NK-92 (cell line): Measurements from ENCODE around the gene CLIC5.

Experiments used
- DNase-seq: peaks from one replicate; lab custom pipeline; 2025; ENCODE audit not compliant: unreplicated experiment; lab: John Stamatoyannopoulos, UW

CLIC5 gene

DNA sequence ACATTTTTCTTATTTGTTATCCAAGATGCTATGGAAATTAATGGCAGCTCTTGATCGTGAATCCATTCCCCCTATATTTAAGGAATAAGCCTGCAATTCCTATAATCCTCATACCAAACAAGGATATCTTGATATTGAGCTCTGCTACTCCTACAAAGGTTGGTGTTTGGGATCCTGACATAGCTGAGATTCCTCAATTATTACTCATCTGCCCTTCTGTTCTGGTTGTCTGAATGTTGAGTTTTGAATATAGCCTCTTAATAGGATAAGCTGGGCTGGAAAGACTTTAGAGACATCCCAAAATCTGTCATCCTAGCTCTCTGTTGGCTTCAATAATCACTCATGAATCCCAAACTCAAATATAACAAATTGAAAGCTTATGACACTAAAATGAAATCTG is 49.9 kb downstream of the CLIC5 start:
- DNase-seq: no peak

DNA sequence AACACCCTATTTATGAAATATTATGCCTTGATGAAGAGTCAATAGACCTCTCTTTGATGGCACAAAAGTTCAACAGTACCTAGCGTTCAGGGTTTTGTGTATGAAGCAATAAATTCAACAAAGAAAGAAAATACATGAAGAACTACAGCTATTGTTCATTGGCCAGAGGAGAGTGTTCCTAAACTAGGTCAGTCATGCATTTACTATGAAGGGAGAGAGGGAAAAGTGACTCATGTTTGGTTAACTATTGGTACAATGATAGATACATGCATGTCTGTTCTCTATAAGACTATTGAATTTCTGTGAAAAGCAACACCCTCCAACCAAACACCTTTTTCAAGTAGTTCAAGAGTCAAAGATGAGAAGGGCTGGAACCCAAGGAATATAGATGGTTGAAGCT is 50.7 kb downstream of the CLIC5 start:
- DNase-seq: no peak

DNA sequence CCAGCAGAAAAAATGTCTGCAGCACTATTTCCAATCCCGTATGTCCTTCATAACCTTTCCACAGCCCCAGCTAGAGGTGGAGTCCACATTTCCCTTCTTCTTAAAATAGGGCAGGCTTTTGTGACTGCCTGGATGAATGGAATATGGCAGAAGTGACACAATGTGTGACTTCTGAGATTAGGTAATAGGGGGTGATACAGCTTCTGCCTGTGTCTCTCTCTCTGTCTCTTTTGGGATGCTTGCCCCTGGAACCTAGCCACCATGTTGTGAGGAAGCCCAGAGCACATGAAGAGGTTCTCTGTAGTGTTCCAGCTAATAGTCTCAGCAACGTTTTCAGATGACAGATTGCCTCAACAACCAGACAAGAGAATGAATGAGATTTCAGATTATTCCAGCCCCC is 51.4 kb downstream of the CLIC5 start:
- no peak for DNase-seq

DNA sequence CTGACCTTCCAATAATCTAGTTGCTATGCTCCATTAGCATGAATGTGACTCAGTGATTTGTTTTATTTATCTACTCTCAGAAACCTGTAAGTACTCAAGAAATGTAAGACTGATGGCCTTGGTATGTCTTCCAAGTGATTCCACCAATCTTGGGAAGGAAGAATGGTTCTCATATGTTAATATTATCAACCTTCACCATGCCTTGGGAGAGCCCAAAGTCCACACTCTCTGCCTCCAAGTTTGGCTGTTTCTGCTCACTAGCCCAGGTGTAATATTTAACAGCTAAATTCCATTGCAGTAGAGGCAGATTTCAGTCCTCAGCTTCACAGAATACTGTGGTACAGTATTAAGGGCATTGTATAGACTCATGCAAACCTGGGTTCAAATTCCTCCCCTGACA is 51.8 kb downstream of the CLIC5 start:
- no peak for DNase-seq

DNA sequence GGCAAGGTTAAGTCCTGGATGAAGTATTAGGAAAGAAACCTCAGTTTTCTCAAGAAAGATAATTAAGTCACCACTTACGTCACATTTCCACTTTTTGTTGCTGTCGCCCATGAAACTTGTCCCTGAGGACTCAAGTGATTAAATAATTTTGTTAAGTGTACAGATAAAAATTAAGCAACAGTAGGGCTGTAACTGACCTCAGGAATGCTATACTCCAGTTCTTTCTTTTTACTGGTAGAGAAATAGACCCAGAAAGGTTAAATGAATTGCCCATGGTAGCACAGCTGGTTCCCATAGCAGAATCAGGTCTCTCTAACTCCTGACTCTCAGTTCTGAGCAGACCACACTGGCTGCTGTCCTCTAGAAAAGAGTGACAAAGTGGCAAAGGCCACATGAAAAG is 54.5 kb downstream of the CLIC5 start:
- DNase-seq: no peak

DNA sequence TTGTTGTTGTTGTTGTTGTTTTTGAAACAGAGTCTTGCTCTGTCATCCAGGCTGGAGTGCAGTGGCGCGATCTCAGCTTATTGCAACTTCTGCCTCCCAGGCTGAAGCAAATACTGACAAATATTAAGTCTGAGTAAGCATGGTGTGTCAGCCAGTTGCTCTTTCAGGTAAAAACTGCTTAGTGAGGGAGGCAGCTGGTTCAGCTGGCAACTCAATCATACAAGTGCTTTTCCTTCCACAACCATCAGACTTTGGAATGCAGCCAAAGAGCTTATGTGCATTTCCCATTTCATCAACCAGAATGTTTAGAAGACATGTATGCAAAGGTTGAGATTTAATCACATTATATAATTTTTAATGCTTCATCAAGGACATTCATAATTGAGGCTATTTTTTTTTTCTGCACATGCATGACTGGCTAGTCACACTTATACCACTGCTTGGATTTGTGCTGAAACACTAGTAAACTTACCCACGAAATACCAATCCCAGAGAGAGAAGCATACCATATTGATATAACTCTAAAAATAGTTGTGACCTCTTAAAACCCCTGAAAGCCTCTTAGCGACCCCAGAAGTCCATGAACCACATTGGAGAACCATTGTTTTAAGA is 56.0 kb downstream of the CLIC5 start:
- no peak for DNase-seq

DNA sequence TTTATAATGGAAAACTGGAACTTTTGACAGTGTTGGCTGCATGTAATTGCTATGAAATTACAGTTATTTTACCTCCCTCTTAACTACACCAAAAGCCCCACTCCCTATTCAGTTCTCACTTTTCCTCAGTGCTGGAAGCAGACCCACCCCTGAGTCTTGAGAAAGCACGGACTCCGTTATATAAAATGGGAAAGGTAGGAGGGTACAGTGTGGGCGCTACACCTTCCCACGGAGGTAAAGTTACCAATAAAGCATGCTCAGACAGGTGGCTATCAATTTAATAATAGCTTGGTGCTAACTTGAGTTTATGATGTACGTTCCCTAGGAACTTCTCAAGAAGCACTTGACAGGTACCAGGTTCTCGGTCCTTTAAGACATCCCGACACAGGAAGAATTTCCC is 59.0 kb downstream of the CLIC5 start:
- DNase-seq: no peak

DNA sequence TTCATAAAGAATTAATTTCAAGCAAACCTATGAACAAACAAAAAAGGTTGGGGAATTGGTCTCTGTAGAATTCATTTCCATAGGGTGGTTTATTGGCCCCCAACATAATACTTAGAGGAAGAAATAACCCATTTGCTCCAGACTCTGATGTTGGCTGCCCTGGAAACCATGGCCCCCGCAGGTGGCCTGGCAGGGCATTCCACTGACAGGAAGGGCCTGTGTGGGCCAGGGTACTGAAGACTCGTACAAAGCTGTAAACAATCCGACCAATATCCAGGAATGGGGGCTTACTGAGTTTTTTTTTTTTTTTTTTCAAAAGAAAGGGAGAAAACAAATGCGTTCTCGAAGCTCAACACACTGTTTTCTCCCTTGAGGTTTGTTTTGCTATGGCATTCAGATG is 59.5 kb downstream of the CLIC5 start:
- DNase-seq: no peak

DNA sequence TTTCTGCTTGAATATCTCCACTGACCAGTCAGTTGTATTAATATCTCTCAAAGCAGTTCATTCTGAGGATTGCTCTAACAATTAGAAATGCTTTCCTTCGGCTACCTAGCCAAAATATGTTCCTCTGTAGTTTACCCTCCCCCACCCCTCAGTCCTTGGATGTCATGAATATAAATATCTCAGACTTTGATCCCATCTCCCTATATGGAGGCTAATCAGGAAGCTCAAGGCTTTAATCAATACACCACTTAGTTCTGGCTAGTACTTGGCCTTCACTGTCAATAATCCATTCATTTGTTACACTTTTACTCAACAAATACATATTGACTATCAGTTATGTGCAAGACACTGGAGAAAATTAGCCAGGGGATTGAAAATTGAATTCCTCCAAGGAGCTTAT is 60.1 kb downstream of the CLIC5 start:
- DNase-seq: no peak

DNA sequence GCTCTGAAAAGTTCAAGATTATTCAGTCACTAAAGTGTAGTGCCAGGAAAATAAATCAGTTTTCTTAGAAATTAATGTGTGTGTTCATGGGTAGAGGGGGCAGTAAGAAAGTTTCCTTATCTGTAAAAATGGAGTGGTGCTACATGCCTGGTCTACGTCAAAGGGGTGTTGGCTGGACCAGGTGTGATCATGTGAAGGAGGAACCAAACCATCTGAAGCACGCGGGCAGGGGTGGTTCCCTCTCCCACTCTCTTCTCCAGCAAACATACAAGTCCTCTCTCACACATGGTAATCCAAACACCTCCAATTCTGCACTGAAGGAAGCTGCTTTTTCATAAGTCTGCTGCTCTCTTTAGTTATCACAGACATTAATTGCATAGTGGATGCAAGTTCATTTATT is 63.1 kb downstream of the CLIC5 start:
- DNase-seq: no peak

DNA sequence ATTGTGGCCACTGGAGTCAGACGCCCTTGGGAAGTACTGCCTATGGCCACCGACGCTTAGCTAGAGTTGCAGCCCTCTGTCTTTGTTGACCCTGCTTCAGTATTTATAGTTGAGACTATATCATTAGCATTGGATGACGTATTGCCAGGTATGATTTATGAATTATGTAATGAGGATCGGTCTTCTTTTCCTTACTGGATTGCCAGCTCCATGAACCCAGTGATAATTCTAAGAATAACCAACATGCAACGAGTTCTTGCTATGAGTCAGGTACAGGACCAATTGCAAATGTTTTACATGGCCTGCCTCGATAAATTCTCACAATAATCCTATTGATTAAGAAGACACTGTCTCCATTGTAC is 63.5 kb downstream of the CLIC5 start:
- DNase-seq: no peak

DNA sequence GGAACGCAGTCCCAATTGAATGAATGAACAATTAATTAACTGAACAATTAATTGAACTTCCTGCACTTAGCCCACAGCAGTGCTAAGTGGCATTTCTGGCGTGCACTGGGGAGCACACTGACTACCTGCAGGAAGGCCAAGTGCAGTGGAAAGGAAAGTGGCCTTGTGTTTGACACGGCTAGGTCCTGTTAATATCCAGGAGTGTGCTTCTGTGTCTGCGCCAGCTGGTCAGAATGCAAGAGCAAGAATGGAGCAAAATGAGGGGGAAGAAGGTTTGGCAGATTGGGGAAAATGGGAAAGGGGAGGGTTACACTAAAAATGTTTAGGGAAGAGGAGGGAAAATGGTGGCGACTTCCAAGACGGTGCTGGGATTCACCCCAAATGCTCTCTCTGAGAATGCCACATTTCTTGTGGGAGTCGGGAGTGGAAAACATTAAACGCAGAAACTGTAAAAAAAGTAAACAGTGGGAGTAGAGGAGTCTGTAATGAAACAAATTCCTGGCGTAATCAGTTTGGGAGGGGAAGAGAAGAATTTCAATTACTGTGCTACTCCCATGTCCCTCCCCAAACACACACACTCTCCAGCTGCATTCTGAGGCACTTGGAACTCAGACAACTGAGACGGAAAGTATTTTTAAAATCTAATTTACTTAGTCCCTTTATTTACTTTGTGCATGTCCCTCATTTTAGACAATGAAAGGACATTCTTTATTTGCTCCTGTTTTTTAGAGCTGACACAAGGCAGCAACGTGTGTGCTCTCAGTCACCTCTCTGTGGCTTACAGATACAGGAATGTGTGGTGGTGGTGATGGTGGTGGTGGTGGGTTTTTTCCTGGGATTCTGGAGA is 64.1 kb downstream of the CLIC5 start:
- no peak for DNase-seq

DNA sequence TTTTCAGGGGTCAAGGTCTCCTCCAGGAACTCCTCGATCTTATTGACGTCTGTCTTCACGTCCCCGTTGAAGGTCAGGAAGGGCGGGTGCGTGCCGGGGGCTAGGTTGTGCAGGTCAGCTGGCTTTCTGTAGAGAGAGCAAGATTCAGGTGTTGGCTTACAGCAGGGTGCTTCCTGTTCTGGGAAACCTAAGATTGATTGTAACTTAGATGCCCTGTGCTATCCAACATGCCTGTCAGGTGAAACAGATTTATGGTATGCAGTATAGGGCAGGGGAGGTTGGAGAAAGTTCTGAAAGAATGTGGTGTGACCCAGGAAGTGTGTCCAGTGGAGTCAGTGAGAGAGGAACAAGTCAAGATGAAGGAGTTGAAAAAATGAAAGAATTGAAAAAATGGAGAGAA is 66.4 kb downstream of the CLIC5 start:
- no peak for DNase-seq

DNA sequence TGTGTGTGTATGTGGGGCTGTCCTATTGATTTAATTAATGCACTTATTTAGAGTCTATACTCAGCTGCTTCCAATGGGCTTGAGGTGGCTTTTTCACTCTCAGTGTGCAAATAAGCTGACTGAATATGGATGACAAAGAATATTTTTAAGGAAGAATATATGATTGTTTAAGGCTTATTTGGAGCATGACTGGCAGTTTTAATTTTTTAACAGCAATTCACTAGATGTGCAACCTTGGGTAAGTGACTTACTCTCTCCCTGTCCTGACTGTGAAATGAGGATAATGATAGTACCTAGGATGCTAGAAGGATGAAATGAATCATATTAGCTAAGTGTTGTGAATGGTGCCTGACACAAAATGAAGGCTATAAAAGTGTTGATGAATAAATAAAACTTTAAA is 67.9 kb downstream of the CLIC5 start:
- DNase-seq: no peak

DNA sequence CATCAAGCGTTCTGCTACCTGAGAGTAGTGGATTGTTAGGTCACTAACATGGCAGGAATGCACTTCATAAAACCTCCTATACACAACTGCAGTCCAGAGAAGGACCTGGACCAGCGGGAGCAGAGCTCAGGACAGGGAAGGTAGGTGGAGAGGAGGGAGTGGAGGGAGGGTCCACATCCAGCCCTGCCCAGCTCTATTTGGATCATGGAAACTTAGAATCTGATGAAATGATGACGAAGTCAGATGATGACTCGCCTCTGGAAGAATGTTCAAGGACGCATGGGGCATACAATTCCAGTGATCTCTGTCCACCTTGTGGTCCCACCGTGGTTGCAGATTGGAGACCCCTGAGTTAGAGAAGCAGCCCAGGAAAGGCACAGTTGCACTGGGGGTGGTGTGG is 68.8 kb downstream of the CLIC5 start:
- no peak for DNase-seq

DNA sequence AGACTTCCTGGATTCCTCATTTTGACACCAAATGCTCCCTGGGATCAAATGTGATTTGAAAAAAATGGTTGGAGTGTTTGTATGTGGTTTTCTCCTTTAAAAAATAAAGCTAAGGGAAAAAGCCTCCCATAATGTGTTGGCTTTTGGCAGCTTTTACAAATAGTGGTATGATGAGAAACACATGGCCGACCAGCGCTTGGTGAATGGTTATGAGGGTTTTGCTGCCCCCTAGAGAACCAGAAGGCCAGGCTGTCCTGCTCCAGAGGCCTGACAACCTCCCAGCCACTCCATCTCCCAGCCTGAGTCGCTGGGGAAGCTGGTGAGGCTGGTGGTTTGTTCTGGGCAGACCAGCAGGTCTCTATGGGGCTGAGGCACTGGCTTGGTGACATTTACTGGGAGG is 69.3 kb downstream of the CLIC5 start:
- no peak for DNase-seq

DNA sequence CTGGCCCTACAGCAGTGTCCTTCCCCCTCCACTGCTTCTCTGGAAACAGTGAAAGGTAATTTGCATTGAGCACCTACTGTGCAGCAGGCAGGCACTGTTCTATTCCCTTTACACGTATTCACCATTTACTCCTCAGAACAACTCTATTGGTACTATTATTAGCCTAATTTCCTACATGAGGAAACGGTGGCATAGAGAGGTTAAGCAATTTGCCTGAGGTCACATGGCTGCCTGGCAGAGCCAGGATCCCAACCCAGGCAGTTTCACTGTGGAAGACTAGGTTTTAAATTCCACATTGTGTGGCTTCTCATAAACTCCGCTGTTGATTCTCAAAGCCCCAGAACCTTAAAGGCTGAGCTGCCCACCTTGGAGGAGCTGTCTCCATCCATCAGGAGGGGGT is 72.7 kb downstream of the CLIC5 start:
- DNase-seq: no peak

DNA sequence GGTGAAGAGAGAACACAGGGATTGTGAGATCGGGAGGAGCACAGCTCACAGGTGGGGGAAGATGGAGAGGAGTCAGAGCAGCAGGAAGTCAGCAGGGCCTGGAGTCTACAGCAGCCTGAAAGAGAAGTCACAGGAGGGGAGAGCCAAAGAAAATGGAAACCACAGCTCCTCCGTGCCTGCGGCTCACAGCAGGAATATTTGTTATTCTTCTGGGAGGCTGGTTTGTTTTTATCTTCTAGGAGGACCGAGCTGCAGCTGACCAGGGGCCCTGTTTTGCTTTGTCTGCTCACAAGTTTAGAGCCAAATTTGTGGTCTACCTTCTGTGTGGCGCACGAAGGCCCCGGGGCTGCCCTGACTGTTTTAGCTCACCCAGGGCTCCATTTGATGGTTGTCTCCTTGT is 81.8 kb downstream of the CLIC5 start:
- DNase-seq: no peak

DNA sequence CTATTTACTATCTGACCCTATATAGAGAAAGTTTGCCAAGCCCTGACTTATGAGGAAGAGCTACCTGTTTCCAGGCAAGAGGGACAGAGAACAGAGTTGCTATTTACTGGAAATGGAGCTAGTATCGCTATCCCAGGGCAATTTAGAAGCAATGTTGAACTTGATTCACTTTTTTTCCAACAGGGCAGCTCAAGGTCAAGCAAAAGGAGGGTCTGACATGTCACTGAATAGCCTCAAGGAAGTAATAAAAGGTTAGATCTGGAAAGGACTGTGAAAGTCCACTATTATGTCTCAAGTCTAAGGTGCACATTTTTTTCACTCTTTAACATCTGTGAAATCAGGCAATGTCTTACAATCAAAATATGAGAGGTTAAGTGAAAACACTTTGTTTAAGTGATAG is 84.4 kb downstream of the CLIC5 start:
- no peak for DNase-seq

DNA sequence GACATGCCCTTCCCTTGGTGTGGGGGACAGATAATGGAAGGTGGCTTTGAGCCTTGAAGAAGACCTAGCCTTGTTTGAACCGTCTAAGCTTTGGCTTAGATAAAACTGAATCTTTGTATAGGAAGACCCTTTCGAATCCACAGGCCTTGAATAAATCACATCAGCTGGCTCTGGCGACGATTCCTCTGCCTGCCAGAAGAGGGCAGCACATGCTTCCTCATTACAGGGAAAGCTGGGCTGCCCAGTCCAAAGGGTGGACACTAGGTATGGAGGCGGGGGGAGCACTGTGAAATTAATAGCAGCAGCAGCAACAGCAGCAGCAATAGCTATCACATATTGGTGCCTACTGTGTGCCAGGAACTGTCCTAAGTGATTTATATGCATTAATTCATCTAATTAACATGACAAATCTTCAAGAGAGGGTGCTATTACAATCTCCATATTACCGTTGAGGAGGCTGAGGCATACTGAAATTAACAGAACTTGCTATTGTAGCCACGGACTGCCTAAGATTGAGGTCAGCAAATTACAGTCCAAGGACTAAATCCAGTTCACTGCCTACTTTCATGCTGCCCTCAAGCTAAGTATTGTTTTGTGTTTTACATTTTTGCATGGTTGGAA is 85.1 kb downstream of the CLIC5 start:
- DNase-seq: no peak

DNA sequence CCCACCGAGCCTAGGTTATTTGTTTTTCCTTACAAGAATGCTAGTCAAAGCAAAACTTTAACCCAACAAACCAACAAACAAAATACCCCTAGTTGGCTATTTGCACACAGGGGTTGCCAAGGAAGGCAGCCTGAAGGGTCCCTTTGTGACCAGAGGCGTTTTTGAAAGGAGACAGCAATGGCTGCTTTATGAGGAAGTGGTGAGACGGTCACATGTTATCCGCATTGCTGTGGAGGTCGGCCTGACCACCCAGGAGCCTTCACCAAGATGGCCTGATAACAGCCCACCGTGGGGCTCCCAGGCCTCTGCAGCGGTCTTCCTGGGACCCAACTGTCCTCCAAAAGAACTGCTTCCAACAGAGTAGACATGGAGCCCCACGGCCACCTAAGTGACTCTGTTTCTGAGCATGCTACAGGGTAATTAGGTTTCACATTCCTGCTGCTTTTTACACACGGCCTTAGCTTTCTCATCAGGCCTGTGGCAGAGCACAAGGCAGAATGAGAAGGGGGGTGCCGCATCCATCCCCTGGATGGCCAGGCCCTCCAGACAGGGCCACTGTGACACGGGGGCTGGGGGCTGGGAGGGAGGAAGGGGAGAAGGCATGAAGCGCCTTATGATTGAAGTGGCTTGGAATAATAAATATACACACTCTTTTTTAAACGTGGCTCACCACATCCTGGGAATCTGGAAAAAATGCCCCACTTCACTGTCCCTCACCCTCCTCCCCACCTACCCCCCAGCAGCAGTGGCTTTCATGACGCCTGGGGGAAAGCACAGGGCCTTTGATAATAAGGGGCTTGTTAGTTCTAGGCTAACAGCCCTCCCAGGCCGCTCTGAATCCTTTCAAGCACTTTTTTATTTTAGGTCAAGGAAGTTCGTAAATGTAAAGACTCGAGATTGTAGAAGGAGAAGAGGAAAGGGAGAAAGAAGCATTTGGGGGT is 86.0 kb downstream of the CLIC5 start:
- no peak for DNase-seq
